Mammary epithelial cell (primary cell): ENCODE data around the gene WNT9B.

ENCODE experiments used
- CTCF ChIP-seq, 2 donors: IDR thresholded peaks in 1 of 2; conservative IDR thresholded peaks in 1 of 2; 2 replicates each; pipeline ENCODE4 v1.5.1; 2011 to 2012; ENCODE audit warnings: inconsistent platforms in 2 of 2, low read length in 2 of 2, mild to moderate bottlenecking in 2 of 2, control low read depth in 1 of 2, low read depth in 1 of 2; ENCODE audit not compliant: insufficient read depth in 1 of 2; ENCODE audit errors: extremely low read depth in 1 of 2
- EZH2 ChIP-seq: IDR thresholded peaks from 2 replicates; pipeline ENCODE4 v1.6.1; 2012; ENCODE audit warnings: low read length, inconsistent platforms, borderline replicate concordance

DNA sequence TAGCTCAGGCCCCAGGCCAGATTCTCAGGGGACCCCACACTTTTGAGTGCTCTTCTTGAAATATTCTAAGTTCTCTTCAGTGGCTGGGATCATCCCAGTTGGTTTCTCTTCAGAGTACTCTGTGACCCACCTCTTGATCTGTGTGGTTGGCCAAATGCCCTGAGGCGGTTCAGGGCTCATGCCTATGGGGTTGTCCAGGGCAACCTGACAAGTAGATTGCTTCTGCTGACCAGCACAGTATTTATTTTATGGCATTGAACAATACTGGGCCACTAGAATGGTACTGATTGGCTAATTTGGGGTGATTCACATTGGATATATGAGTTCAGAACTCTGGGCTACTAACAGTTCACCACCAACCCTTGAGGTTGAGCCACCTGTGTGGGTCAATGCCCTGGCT is 64.2 kb downstream of the WNT9B start:
- no peak for TF ChIP-seq CTCF (conservative IDR thresholded peaks at IDR 0.05 in 1 of 2, IDR thresholded peaks at IDR 0.05 in 1 of 2; ENCODE audit: extremely low read depth in 1 of 2, insufficient read depth in 1 of 2, low read depth in 1 of 2, low read length in 2 of 2)
- no peak for TF ChIP-seq EZH2
